ENCODE data around the gene ACTN4. TPM values are rescaled to one million over a fixed set of nuclear protein-coding genes. Genes with fewer than 3 reads are reported as not detected.

The ACTN4 gene
- total RNA-seq, 1 donor = 280 TPM

DNA sequence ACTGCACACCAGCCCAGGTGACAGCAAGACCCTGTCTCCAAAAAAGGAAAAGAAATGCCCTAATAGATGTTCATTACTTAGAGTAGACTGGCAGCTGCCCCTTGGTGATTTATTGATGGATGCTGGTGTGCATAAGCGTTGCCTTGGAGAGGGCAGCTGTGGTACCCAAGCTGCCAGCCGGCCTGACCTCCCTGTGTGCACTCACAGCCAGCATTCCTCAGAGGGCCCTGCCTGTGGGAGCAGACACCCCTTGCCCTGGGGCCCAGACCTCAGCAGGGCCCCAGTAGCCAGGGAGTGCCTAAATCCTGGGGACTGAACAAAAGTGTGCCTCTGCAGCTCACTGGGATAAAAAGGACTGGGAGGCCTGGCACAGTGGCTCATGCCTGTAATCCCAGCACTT, 7.8 kb upstream of the ACTN4 start:
- no peak overlapping the region for H3K4me3 ChIP-seq (ENCODE audit: low read depth, low read length)
- TF ChIP-seq, protein P1, sequence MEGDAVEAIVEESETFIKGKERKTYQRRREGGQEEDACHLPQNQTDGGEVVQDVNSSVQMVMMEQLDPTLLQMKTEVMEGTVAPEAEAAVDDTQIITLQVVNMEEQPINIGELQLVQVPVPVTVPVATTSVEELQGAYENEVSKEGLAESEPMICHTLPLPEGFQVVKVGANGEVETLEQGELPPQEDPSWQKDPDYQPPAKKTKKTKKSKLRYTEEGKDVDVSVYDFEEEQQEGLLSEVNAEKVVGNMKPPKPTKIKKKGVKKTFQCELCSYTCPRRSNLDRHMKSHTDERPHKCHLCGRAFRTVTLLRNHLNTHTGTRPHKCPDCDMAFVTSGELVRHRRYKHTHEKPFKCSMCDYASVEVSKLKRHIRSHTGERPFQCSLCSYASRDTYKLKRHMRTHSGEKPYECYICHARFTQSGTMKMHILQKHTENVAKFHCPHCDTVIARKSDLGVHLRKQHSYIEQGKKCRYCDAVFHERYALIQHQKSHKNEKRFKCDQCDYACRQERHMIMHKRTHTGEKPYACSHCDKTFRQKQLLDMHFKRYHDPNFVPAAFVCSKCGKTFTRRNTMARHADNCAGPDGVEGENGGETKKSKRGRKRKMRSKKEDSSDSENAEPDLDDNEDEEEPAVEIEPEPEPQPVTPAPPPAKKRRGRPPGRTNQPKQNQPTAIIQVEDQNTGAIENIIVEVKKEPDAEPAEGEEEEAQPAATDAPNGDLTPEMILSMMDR (IDR thresholded peaks at IDR 0.05; ENCODE audit: insufficient read depth, low read length) = no peak
- no peak for DNase-seq (ENCODE audit: low read depth)

DNA sequence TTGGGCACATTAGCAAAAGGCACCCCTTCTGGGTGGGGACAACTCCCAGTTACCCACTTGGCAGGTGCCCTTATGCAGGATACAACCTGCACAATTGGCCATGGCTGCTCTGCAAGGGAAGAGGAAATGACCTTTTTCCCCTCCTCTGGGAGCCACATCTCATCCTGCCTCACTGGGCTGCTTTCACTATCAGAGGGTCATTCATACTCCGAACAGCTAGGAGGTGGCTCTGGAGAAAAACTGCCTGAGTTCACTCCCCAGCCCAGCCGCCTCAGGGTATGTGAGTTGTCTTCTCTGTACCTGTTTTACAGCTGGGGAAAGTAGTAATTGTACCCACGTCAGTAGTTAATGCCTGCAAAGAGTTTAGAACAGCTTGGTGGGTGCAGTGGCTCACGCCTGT, 7.1 kb upstream of the ACTN4 start:
- DNase-seq (ENCODE audit: low read depth) = no peak
- TF ChIP-seq, protein P1 (IDR thresholded peaks at IDR 0.05; ENCODE audit: insufficient read depth, low read length) = no peak
- H3K4me3 ChIP-seq (ENCODE audit: low read depth, low read length) = no peak overlapping the region

DNA sequence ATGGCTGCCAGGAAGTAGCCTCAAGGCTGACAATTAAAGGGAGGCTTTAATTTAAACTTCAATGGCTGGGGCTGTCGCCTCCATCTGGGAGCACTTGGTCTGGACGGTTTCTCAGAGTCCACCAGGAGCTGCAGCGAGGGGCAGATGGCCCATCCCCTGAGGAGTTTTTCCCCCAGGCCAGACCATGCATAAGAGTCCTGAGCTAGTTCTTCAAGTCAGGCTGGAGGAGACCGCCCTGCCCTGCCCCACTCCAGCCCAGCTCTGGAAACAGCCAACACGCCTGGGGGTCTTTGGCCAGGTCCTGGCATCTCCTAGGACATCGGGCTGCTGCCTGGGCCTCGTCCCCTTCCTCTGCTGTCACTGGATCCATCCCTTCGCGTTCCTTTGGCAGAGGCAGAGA, 5.3 kb upstream of the ACTN4 start:
- TF ChIP-seq, protein P1 (IDR thresholded peaks at IDR 0.05; ENCODE audit: insufficient read depth, low read length) = no peak
- H3K4me3 ChIP-seq (ENCODE audit: low read depth, low read length) = no peak overlapping the region
- no peak for DNase-seq (ENCODE audit: low read depth)

DNA sequence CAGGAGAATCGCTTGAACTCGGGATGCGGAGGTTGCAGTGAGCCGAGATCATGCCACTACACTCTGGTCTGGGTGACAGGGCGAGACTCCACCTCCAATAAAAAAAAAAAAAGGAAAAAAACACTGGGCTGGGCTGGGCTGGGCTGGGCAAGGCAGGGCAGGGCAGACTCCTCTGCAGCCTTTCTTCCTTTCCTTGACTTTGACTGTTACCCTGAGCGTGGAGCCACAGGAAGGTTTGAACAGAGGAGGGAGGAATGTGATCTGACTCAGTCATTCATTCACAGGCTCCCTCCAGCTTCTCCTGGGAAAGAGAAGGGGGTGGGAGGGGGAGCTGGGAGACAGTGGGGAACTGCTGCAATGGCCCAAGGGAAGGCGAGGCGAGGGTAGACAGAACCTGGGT, 2.7 kb upstream of the ACTN4 start:
- TF ChIP-seq, protein P1 (IDR thresholded peaks at IDR 0.05; ENCODE audit: insufficient read depth, low read length) = no peak
- no peak for DNase-seq (ENCODE audit: low read depth)
- H3K4me3 ChIP-seq (ENCODE audit: low read depth, low read length) = no peak overlapping the region

DNA sequence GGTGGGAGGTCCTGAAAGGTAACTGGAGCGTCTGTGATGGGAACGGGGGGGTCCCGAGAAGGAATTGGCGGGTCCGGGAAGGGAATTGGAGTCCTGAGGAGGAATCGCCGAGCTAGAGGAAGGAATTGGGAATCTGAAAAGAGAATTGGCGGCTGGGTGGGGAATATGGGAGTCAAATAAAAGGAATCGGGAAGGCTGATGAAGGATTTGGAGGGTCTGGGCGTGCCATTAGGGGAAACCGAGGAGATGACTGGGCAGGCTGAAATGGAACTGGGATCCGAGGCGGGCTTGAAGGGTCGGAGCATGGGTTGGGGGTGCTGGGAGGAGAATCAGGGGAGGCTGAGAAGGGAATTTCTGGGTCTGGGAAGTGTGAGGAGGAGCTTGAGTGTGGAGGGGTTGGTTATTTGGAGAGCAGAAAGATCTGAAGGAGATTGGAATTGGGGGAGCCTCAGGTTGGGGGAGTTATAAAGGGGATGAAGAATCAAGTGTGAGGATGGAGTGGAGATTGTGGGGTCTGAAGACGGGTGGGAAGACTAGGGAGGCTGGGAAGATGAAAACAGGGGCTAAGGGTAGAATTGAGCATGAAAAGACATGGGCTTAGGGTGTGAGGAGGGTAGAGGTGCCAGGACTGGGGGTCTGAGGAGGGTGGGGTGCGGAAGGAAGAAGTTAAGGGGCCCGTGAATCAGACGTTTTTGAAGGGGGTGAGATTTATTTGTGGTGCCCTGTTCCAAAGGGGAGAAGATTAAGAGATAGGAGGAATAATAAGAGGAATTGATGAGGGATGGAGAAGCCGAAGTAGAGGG, 718 bp downstream of the ACTN4 start:
- DNase-seq (ENCODE audit: low read depth) = peak; percentile 18
- TF ChIP-seq, protein P1 (IDR thresholded peaks at IDR 0.05; ENCODE audit: insufficient read depth, low read length) = no peak
- H3K4me3 ChIP-seq (ENCODE audit: low read depth, low read length) = peak overlapping the region; percentile 95

DNA sequence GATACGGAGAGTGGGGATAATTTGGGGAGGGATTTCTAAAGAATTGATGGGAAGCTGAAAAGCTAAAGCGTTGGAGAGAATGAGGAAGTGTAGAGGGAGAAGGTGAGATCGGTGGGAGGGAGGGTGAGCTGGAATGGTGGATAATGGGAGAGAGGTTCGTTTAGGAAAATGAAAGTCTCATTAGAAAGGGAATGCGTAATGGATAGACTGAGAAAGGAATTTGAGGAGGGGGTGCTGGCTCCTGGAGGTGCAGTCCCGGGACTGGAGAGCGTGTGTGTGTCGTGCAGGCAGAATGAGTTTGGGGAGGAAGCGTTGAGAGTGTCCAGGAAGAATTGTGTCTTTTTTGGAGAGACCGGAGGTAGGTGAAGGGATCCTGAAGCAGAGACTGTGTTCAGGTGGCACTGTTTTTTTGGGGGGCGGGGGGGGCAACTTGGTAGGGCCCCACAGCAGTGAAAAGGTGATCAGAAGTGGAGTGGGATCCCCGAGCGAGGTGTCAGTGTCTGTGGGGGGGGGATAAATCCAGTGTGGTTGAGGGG, 1.4 kb downstream of the ACTN4 start:
- TF ChIP-seq, protein P1 (IDR thresholded peaks at IDR 0.05; ENCODE audit: insufficient read depth, low read length) = no peak
- H3K4me3 ChIP-seq (ENCODE audit: low read depth, low read length) = peak overlapping the region; percentile 95
- no peak for DNase-seq (ENCODE audit: low read depth)

Data from fibroblast of the aortic adventitia (primary cell).